Fibroblast of the conjunctiva (primary cell): Measurements from ENCODE around the gene VIL1.

ENCODE experiments used
- DNase-seq: peaks from one replicate; pipeline ENCODE4 v3.0.0-alpha.2; 2010; ENCODE audit warnings: low read depth

VIL1 gene

DNA sequence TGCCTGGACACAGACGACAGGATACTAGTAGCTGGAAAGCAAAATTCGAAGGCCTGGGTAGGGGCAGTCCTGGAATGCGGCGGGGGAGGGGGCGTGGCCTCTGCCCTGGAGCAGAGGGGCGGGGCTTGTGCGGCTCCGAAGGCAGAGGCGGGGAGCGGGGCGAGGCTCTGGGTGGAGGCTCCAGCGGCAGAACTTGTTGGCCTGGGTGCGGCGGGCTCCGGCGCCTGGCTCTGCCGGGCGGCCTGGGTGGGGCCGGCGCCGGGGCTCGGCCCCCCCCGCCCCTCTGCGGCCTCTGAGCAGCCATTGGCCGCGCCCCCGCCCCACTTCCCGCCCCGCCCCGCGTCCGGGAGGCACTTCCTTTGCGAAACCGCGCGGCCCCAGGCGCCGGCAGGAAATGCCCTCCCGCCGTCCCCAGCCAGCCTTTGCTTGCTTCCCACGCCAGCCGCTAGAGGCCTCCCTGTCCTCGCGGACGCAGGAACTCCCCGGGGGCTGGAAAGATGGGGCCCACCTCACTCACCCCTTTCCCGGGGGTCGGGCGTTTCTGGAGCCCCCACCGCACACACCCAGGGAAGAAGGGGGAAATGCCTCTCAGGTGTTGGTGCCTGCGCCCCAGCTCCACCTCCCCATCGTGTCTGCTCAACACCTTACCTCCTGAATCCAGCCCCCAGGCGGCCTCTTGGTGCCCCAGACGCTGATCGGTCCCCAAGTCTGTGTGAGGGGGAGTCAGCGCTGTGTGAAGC, 12.5 kb upstream of the VIL1 start:
- peak; percentile 95 for DNase-seq

DNA sequence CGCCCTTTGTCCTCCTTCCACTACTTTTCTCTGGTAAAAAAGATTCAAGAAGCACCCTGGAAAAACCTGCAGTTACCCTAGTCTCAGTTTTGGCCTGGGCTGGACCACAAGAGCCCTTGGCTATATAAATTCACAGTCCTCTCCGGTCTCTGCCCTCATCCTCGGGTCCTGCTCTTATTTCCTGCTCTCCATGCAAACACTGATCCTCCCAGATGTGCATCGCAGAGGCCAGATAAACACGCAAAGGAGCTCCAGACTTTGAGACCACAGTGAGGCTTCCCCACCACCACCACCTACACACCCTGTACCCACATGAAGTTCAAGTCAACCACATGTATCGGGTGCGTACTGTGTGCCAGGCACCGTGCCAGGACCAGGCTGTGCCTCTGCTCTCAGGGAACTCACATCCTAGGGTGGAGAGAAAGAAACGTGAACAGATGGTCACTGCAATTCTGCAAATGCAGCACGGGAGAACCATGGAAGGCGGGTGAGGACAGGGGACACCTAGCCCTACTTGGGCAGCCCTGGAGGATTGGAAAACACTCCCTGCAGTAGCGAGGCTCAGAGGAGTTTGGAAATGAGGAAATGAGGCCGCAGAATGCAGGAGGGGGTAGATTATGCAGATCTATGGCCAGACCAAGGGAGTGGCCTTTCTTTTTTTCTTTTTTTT, 11.8 kb upstream of the VIL1 start:
- peak; percentile 57 for DNase-seq

DNA sequence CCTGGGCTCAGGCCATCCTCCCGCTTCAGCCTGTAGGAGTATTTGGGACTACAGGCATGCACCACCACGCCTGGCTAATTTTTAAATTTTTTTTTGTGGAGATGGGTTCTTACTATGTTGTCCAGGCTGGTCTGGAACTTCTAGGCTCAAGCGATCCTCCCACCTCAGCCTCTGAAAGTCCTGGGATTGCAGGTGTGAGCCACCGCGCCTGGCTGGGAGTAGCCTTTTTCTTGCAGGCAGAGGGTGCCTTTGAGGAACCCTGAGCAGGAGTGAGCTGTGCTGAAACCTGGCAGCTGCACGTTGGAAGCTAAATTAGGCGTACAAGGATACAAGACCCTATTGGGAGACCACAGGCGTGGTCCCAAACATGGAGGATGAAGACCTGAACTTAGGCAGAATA, 11.2 kb upstream of the VIL1 start:
- no peak for DNase-seq

GRCh38 chr2:218418321-218418716, 604 bp upstream of the VIL1 start:
- no peak for DNase-seq

GRCh38 chr2:218419630-218420216, 800 bp downstream of the VIL1 start:
- no peak for DNase-seq

GRCh38 chr2:218421027-218421426, 2.1 kb downstream of the VIL1 start:
- DNase-seq = no peak

DNA sequence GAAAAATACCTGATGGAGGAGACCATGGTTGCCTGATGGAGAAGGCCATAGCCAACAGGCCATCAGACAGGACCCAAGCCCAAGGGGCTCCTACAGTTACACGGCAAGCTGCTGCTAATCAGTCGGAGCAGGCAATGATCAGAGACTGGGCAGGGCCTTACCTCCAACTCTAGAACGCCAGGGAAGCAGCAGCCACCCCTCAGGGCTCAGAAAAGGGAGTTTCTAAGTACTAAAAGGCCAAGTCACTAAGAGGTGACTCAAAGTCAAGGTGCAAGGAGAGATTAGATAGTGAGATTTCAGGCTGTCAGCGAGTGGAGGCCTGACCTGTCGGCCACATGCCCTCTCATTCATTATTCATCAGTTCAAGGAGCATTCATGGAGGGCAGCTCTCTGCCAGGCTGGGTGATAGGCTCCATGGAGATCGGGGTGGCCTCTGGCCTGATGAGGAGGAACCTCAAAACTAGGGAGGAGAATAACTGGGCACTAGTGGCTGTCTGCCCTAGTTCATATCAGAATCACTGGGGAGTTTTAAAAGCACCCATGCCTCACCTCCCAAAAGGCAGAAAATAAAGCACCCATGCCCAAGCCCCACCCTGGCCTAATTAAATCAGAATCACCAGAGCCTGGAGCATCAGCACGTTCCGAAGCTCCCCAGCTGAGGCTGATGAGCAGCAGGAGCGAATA, 3.6 kb downstream of the VIL1 start:
- DNase-seq = no peak

GRCh38 chr2:218423584-218423983, 4.7 kb downstream of the VIL1 start:
- DNase-seq = no peak

DNA sequence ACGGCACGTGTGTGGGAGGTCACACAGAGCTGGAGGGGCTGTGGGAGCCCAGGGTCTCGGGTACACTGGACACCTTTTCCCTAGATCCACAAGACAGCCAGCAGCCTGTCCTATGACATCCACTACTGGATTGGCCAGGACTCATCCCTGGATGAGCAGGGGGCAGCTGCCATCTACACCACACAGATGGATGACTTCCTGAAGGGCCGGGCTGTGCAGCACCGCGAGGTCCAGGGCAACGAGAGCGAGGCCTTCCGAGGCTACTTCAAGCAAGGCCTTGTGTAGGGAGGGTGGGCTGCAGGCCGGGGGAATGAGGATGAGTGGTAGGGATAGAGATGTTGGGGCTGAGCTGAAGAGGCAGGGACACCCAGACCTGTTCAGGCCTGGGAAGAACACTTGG, 6.6 kb downstream of the VIL1 start:
- no peak for DNase-seq

GRCh38 chr2:218427741-218428140, 8.8 kb downstream of the VIL1 start:
- no peak for DNase-seq

- DNase-seq = no peak
Observed at GRCh38 chr2:218428846-218429558, 10.1 kb downstream of the VIL1 start.

DNA sequence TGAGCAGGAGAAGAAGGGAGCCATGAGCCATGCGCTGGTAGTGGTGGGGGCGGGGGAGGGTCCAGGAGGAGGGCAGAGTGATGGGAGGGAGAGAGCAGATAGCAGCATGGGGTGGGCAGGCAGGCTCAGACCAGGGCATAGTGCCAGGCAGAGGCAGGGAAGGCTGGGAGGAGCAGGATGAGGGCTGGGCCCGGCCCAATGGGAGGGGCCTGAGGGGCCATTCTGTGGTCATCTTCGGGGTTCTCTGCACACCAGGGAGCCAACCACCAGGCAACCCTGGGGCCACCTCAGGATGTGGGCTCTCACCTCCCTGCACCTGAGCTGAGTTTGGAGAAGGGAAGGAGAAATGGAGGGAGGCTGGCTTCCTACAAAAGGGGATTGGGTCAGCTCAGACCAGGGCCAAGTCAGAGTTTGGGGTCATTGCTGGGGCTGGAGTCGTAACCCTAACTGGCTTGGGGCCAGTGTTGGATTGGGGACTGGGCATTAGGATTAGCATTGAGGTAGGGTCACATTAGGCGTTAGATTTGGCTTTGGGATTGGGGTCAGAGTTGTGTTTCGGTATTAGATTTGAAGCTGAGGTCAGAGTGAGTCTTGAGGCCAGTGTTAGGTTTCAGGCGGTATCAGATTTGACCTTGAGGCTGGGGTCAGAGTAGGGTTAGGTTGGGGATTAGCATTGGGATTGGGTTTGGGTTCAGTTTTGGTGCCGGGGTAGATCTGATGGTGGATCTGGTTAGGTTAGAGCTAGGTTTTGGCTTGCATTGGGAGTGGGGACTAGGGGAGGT, 11.2 kb downstream of the VIL1 start:
- no peak for DNase-seq

DNA sequence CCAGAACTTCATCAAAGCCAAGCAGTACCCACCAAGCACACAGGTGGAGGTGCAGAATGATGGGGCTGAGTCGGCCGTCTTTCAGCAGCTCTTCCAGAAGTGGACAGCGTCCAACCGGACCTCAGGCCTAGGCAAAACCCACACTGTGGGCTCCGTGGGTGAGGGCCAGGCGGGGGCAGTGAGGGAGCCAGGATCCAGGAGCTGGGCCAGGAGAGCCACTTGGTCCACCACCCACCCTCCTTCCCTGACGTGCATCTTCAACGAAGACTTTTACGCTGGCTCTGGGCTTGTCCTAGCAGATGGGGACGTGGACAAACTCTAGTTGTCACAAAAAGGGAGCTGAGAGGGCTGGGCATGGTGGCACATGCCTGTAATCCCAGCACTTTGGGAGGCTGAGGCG, 11.8 kb downstream of the VIL1 start:
- DNase-seq = no peak

GRCh38 chr2:218431878-218432277, 13.0 kb downstream of the VIL1 start:
- DNase-seq = no peak

GRCh38 chr2:218432676-218433365, 13.9 kb downstream of the VIL1 start:
- DNase-seq = no peak

GRCh38 chr2:218434456-218434855, 15.5 kb downstream of the VIL1 start:
- DNase-seq = no peak

- no peak for DNase-seq
Observed at GRCh38 chr2:218435003-218435982, 16.4 kb downstream of the VIL1 start.

- DNase-seq = no peak
Observed at GRCh38 chr2:218436992-218437391, 18.1 kb downstream of the VIL1 start.

- DNase-seq = no peak
Observed at GRCh38 chr2:218437969-218438368, 19.0 kb downstream of the VIL1 start.

GRCh38 chr2:218438596-218438995, 19.7 kb downstream of the VIL1 start:
- DNase-seq = no peak
